ENCODE data around the gene SNTG2. TPM values are rescaled to one million over a fixed set of nuclear protein-coding genes. Genes with fewer than 3 reads are reported as not detected.

The SNTG2 gene
- total RNA-seq, 4 donors from 2014 or later: 9.0 to 44.6 (median 30.8) TPM

GRCh38 chr2:1236606-1237005 is 286.0 kb downstream of the SNTG2 start:
- TF ChIP-seq EP300 (IDR thresholded peaks at IDR 0.05) (no peak), POLR2A (IDR thresholded peaks at IDR 0.05) (no peak)
- TF ChIP-seq, protein P1, sequence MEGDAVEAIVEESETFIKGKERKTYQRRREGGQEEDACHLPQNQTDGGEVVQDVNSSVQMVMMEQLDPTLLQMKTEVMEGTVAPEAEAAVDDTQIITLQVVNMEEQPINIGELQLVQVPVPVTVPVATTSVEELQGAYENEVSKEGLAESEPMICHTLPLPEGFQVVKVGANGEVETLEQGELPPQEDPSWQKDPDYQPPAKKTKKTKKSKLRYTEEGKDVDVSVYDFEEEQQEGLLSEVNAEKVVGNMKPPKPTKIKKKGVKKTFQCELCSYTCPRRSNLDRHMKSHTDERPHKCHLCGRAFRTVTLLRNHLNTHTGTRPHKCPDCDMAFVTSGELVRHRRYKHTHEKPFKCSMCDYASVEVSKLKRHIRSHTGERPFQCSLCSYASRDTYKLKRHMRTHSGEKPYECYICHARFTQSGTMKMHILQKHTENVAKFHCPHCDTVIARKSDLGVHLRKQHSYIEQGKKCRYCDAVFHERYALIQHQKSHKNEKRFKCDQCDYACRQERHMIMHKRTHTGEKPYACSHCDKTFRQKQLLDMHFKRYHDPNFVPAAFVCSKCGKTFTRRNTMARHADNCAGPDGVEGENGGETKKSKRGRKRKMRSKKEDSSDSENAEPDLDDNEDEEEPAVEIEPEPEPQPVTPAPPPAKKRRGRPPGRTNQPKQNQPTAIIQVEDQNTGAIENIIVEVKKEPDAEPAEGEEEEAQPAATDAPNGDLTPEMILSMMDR (IDR thresholded peaks at IDR 0.05): no peak
- Histone ChIP-seq H3K27ac (no peak overlapping the region), H3K36me3 (no peaks in the 10 kb centered on the region), H3K4me3 (no peak overlapping the region), H3K27me3 (no peaks in the 10 kb centered on the region), H3K4me1 (no peaks in the 10 kb centered on the region), H3K9me3 (no peaks in the 10 kb centered on the region)
- WGBS, 2 donors: 88 to 89% methylated on average over 1 of the region's 1 CpG
- no peak for DNase-seq (ENCODE audit: low spot score in 2 of 2)

GRCh38 chr2:1237783-1238182 is 287.1 kb downstream of the SNTG2 start:
- Histone ChIP-seq H3K4me1 (no peaks in the 10 kb centered on the region), H3K4me3 (no peak overlapping the region), H3K36me3 (no peaks in the 10 kb centered on the region), H3K9me3 (no peaks in the 10 kb centered on the region), H3K27ac (no peak overlapping the region), H3K27me3 (no peaks in the 10 kb centered on the region)
- DNase-seq (ENCODE audit: low spot score in 2 of 2): no peak
- 72 to 81% methylated on average over 8 to 12 of the region's 18 CpGs for WGBS, 2 donors
- TF ChIP-seq, protein P1 (IDR thresholded peaks at IDR 0.05): no peak
- no peak for TF ChIP-seq POLR2A (IDR thresholded peaks at IDR 0.05)
- TF ChIP-seq EP300 (IDR thresholded peaks at IDR 0.05): no peak

GRCh38 chr2:1238598-1239138 is 288.0 kb downstream of the SNTG2 start:
- Histone ChIP-seq H3K27me3 (no peaks in the 10 kb centered on the region), H3K36me3 (no peaks in the 10 kb centered on the region), H3K27ac (no peak overlapping the region), H3K4me3 (no peak overlapping the region), H3K4me1 (no peaks in the 10 kb centered on the region), H3K9me3 (no peaks in the 10 kb centered on the region)
- WGBS, 2 donors: 73 to 74% methylated on average over 14 of the region's 14 CpGs
- TF ChIP-seq, protein P1 (IDR thresholded peaks at IDR 0.05): no peak
- TF ChIP-seq POLR2A (IDR thresholded peaks at IDR 0.05) (no peak), EP300 (IDR thresholded peaks at IDR 0.05) (no peak)
- DNase-seq (ENCODE audit: low spot score in 2 of 2): no peak

- H3K9me3 ChIP-seq: no peaks in the 10 kb centered on the region
- no peak overlapping the region for H3K4me3 ChIP-seq
- H3K27me3 ChIP-seq: no peaks in the 10 kb centered on the region
- WGBS, 2 donors: 76 to 86% methylated on average over 2 of the region's 2 CpGs
- H3K27ac ChIP-seq: no peak overlapping the region
- H3K4me1 ChIP-seq: no peaks in the 10 kb centered on the region
- TF ChIP-seq POLR2A (IDR thresholded peaks at IDR 0.05): no peak
- TF ChIP-seq, protein P1 (IDR thresholded peaks at IDR 0.05): no peak
- no peak for TF ChIP-seq EP300 (IDR thresholded peaks at IDR 0.05)
- no peaks in the 10 kb centered on the region for H3K36me3 ChIP-seq
- no peak for DNase-seq (ENCODE audit: low spot score in 2 of 2)
These were observed 294.5 kb downstream of the SNTG2 start for GRCh38 chr2:1245193-1245592.

- H3K4me3 ChIP-seq: no peak overlapping the region
- H3K36me3 ChIP-seq: no peaks in the 10 kb centered on the region
- no peak for DNase-seq (ENCODE audit: low spot score in 2 of 2)
- no peak for TF ChIP-seq EP300 (IDR thresholded peaks at IDR 0.05)
- TF ChIP-seq, protein P1 (IDR thresholded peaks at IDR 0.05): no peak
- no peak for TF ChIP-seq POLR2A (IDR thresholded peaks at IDR 0.05)
- H3K27me3 ChIP-seq: no peaks in the 10 kb centered on the region
- no peaks in the 10 kb centered on the region for H3K9me3 ChIP-seq
- WGBS, 2 donors: 81 to 88% methylated on average over 9 of the region's 9 CpGs
- H3K4me1 ChIP-seq: no peaks in the 10 kb centered on the region
- no peak overlapping the region for H3K27ac ChIP-seq
These were observed 295.6 kb downstream of the SNTG2 start for GRCh38 chr2:1246239-1246638.

Measured in tibial nerve (tissue), 4 donors.